RKO (cell line): ENCODE results near the gene H3-3A.
A peak's percentile ranks its signal among the peaks of the same experiment; 100 is the strongest.

Experiments
- DNase-seq: peaks from one replicate; pipeline ENCODE4 v3.0.0-alpha.2; 2016; ENCODE audit warnings: low spot score

The H3-3A gene

GRCh38 chr1:226054519-226055327 is 7.8 kb upstream of the H3-3A start:
- no peak for DNase-seq

GRCh38 chr1:226059709-226060108 is 2.8 kb upstream of the H3-3A start:
- no peak for DNase-seq

GRCh38 chr1:226060427-226060826 is 2.1 kb upstream of the H3-3A start:
- no peak for DNase-seq

GRCh38 chr1:226061068-226061840 is 1.3 kb upstream of the H3-3A start:
- no peak for DNase-seq

DNA sequence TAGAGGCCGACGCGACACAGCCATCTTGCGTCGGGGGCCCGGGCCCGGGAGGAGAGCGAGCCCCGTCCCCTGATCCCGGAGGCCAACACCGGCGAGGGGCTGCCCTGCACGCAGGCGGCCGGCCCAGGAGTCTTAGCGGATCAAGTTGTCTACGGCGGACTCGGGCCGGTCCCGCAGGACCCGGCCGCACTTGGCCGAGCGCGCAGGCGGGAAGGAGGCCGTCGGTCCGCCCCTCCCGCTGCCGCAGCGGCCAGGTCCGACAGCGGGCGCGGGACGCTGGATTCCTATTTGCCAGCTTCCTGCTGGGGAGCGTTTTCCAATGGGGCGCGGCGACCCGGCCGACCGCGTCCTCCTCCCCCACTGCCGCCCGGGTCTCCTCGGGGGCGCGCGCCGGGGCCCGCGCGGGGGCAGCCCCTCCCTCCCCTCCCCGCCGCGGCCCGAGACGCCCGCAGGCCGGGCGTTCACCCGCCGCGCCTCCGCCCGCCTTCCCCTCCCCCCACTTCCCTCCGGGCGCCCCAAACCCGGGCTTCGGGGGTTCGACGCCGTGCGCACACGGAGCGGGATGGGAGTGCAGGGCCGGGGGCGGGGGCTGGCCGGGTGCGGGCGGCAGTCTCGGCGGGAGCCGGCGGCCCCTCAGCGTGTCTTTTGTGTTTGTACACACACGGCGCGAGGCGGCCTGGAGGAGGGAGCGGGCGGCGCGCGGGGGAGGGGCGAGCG is 517 bp upstream of the H3-3A start:
- peak; percentile 79 for DNase-seq

- DNase-seq, result peak; percentile 64
Measured at GRCh38 chr1:226063224-226063976, 884 bp downstream of the H3-3A start.

DNA sequence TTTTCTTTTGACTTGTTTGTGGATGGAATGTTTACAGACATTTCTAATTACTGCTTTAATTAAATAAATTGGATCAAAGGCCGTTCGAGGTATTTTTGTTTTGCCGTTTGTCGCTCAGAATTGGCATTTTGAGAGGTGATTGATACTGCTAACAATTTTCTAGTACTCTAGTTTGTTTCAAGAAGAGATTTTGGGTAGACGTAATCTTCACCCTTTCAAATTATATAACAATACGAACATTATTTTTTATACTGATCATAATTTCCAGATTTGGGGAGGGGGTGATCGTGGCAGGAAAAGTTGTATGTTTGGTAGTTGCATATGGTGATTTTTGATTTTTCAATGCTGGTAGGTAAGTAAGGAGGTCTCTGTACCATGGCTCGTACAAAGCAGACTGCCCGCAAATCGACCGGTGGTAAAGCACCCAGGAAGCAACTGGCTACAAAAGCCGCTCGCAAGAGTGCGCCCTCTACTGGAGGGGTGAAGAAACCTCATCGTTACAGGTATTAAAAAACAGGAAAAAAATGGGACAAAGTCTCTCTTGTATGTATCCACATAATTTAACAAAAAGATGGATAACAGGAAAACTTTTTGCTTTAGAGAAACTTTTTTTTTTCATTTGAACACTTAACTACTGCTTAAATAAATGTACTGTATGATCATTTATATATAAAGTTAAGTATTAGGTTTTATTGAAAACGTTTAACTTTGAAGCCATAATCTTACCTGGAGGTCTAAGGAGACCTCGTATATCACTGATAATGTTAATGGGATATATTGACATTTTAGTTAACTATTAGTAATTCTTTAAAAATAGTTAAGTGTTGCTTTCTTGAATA is 1.7 kb downstream of the H3-3A start:
- DNase-seq, result peak; percentile 67

DNA sequence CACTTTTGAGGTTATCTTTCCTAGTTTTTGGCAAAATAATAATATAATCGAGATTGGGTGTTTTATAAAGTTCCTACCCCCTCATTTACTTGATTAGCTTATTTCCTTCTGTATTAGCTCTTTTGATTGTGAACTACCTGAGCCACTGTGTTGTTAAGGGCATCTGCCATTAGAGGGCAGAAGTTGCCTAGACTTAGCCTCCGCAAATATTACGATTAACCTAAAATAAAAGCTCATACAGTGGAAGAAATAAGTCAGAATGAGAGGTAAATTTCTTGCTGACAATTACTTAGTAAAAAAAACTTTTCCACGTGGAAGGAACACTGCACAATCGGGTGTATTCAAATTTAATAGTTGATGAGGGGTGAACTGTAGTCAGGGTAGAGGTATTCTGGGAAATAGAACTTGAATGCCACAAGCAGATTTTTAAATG is 2.3 kb downstream of the H3-3A start:
- DNase-seq, result peak; percentile 83

GRCh38 chr1:226066415-226067078 is 4.0 kb downstream of the H3-3A start:
- no peak for DNase-seq

DNA sequence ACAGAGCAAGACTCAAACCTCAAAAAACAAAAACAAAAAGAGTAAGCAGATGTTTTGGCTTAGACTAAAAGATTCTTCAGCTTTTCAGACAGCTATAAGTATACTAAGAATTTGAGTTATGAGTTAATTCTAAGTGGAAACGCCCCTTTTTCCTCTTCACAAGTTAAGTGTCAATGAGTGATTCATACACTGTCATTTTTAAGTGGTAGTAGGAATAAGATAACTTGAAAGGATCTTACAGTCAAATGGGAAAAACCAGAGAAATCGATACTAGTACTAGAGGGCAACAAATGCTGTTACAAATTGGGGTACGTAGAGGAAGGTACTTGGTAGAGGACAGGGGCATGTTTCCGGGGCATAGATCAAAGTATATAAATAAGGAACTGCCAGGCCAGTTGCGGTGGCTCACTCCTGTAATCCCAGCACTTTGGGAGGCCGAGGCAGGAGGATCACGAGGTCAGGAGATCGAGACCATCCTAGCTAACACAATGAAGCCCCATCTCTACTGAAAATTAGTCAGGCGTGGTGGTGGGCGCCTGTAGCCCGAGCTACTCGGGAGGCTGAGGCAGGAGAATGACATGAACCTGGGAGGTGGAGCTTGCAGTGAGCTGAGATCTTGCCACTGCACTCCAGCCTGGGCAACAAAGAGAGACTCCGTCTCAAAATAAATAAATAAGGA is 7.4 kb downstream of the H3-3A start:
- peak; percentile 28 for DNase-seq

DNA sequence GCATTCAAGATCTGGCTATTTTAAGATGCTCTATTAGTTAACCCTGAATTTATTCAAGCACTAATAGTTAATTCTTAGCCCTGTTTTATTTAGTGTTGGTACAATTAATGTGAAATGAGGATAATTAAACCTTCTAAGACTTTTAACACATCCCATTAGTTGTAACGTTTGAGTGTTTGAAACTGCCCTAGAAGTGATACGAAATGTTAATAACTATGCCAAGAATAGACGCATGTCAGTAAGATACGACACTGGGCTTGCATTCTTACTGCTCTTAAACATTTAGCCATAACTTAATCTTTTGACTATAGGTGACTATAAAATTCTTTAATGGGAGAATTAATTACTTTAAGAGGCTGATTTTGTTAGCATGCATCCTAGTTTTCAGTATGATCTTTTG is 9.8 kb downstream of the H3-3A start:
- DNase-seq, result no peak

- no peak for DNase-seq
Measured at GRCh38 chr1:226073184-226073950, 10.9 kb downstream of the H3-3A start.

DNA sequence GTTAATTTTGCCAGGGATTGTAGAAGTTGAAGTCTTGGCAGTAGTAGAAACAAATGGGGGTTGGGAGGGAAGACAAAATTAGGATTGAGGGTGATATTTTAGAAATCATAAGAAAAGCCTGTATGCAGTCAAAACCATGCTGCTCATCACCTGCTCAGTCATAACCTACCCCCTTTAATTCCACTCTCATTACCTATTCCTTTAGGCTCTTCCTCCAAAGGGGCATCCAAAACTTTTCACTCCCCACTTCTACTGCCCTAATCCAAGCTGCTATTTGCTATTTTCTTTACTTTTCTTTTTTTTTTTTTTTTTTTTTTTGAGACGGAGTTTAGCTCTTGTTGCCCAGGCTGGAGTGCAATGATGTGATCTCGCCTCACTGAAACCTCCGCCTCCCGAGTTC is 11.5 kb downstream of the H3-3A start:
- DNase-seq, result no peak

- DNase-seq, result no peak
Measured at GRCh38 chr1:226076378-226076777, 13.9 kb downstream of the H3-3A start.

GRCh38 chr1:226078374-226078773 is 15.9 kb downstream of the H3-3A start:
- no peak for DNase-seq

GRCh38 chr1:226082587-226082917 is 20.0 kb downstream of the H3-3A start:
- DNase-seq, result no peak

GRCh38 chr1:226082959-226083301 is 20.4 kb downstream of the H3-3A start:
- peak; percentile 66 for DNase-seq

DNA sequence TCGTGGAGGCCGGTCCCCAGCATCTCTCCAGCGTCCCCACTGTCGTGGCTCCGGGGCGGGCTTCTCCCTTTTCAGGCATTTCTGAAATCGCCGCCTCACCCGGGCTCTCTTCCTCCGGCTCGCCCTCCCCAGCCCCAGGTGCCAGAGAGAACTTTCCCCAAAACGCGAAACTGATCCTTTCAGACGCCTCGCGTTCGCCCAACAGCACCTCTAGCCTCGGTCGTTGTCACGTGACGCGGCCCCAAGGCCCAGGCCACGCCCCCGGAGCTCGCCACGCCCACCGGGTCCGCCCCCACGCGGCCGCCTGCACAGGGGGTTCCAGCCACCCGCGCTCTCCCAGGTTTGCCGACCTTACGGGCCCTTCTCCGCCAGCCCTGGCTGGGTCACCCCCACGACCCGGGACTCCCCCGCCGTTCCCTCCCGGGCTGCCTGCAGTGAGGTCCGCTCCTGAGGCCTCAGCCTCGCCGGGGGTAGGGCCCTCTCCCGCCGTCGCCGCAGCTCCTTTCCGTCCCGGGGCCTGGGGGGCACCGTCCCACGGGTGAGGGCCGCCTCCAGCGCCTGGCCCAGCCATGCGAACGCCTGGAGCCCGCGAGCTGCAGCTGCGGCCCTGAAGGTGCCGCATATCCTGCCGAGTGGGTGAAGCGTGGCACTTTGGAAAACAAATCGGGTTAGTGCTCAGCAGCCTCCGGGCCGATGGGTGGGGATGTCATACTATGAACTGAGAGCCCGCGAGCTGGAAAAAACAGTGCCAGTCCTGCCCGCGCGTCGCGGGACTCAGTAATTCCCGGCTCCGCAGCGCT is 21.0 kb downstream of the H3-3A start:
- DNase-seq, result peak; percentile 85
